ENCODE results near the gene EIF3K.

Gene EIF3K

GRCh38 chr19:38618590-38619360, at the start of gene EIF3K (continued):
- TF ChIP-seq, protein P1, sequence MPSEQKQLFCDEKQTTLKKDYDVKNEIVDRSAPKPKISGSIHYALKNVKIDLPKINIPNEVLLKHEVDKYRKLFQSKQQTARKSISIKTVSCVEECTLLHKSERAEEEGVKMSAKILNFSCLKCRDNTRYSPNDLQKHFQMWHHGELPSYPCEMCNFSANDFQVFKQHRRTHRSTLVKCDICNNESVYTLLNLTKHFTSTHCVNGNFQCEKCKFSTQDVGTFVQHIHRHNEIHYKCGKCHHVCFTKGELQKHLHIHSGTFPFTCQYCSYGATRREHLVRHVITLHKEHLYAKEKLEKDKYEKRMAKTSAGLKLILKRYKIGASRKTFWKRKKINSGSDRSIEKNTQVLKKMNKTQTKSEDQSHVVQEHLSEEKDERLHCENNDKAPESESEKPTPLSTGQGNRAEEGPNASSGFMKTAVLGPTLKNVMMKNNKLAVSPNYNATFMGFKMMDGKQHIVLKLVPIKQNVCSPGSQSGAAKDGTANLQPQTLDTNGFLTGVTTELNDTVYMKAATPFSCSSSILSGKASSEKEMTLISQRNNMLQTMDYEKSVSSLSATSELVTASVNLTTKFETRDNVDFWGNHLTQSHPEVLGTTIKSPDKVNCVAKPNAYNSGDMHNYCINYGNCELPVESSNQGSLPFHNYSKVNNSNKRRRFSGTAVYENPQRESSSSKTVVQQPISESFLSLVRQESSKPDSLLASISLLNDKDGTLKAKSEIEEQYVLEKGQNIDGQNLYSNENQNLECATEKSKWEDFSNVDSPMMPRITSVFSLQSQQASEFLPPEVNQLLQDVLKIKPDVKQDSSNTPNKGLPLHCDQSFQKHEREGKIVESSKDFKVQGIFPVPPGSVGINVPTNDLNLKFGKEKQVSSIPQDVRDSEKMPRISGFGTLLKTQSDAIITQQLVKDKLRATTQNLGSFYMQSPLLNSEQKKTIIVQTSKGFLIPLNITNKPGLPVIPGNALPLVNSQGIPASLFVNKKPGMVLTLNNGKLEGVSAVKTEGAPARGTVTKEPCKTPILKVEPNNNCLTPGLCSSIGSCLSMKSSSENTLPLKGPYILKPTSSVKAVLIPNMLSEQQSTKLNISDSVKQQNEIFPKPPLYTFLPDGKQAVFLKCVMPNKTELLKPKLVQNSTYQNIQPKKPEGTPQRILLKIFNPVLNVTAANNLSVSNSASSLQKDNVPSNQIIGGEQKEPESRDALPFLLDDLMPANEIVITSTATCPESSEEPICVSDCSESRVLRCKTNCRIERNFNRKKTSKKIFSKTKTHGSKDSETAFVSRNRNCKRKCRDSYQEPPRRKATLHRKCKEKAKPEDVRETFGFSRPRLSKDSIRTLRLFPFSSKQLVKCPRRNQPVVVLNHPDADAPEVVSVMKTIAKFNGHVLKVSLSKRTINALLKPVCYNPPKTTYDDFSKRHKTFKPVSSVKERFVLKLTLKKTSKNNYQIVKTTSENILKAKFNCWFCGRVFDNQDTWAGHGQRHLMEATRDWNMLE (tag by site-specific recombination; conservative IDR thresholded peaks at IDR 0.05; ENCODE audit: low read depth): peak; percentile 99
- TF ChIP-seq, protein P2, sequence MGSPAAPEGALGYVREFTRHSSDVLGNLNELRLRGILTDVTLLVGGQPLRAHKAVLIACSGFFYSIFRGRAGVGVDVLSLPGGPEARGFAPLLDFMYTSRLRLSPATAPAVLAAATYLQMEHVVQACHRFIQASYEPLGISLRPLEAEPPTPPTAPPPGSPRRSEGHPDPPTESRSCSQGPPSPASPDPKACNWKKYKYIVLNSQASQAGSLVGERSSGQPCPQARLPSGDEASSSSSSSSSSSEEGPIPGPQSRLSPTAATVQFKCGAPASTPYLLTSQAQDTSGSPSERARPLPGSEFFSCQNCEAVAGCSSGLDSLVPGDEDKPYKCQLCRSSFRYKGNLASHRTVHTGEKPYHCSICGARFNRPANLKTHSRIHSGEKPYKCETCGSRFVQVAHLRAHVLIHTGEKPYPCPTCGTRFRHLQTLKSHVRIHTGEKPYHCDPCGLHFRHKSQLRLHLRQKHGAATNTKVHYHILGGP (tag by site-specific recombination; IDR thresholded peaks at IDR 0.05): no peak
- no peak; the same call in 1 of the 2 replicates for TF ChIP-seq ZNF280D (tag by site-specific recombination; IDR thresholded peaks at IDR 0.05)
- no peak; the same call in none of the 2 replicates for TF ChIP-seq ZBTB20 (tag by site-specific recombination; IDR thresholded peaks at IDR 0.05)
- no peak for TF ChIP-seq ZNF398 (tag by site-specific recombination; IDR thresholded peaks at IDR 0.05)
- TF ChIP-seq ZBTB1 (tag by site-specific recombination; IDR thresholded peaks at IDR 0.05): 0 out of 2 replicates have a peak, but pooled peaks have one; percentile 18
- TF ChIP-seq ZIC2 (tag by site-specific recombination; IDR thresholded peaks at IDR 0.05): peak; percentile 27; the same call in 1 of the 2 replicates
- TF ChIP-seq ZFP41 (tag by site-specific recombination; IDR thresholded peaks at IDR 0.05; ENCODE audit: borderline replicate concordance): no peak
- no peak for TF ChIP-seq ZNF621 (tag by site-specific recombination; IDR thresholded peaks at IDR 0.05)
- TF ChIP-seq ZNF24 (tag by site-specific recombination; IDR thresholded peaks at IDR 0.05): 0 out of 2 replicates have a peak, but pooled peaks have one; percentile 72
- TF ChIP-seq, protein P3, sequence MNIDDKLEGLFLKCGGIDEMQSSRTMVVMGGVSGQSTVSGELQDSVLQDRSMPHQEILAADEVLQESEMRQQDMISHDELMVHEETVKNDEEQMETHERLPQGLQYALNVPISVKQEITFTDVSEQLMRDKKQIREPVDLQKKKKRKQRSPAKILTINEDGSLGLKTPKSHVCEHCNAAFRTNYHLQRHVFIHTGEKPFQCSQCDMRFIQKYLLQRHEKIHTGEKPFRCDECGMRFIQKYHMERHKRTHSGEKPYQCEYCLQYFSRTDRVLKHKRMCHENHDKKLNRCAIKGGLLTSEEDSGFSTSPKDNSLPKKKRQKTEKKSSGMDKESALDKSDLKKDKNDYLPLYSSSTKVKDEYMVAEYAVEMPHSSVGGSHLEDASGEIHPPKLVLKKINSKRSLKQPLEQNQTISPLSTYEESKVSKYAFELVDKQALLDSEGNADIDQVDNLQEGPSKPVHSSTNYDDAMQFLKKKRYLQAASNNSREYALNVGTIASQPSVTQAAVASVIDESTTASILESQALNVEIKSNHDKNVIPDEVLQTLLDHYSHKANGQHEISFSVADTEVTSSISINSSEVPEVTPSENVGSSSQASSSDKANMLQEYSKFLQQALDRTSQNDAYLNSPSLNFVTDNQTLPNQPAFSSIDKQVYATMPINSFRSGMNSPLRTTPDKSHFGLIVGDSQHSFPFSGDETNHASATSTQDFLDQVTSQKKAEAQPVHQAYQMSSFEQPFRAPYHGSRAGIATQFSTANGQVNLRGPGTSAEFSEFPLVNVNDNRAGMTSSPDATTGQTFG (tag by site-specific recombination; IDR thresholded peaks at IDR 0.05; ENCODE audit: borderline replicate concordance): no peak
- TF ChIP-seq ZNF48 (tag by site-specific recombination; IDR thresholded peaks at IDR 0.05): no peak
- TF ChIP-seq, protein P4, sequence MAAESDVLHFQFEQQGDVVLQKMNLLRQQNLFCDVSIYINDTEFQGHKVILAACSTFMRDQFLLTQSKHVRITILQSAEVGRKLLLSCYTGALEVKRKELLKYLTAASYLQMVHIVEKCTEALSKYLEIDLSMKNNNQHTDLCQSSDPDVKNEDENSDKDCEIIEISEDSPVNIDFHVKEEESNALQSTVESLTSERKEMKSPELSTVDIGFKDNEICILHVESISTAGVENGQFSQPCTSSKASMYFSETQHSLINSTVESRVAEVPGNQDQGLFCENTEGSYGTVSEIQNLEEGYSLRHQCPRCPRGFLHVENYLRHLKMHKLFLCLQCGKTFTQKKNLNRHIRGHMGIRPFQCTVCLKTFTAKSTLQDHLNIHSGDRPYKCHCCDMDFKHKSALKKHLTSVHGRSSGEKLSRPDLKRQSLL (tag by site-specific recombination; IDR thresholded peaks at IDR 0.05): peak; percentile 98
- no peak for TF ChIP-seq GLI2 (tag by site-specific recombination; IDR thresholded peaks at IDR 0.05; ENCODE audit: borderline replicate concordance, low read depth)
- TF ChIP-seq ZNF830 (tag by site-specific recombination; IDR thresholded peaks at IDR 0.05; ENCODE audit: low read depth): no peak
- no peak for TF ChIP-seq EGR2 (tag by site-specific recombination; IDR thresholded peaks at IDR 0.05; ENCODE audit: low read depth)
- no peak for TF ChIP-seq ZNF596 (tag by site-specific recombination; IDR thresholded peaks at IDR 0.05)
- TF ChIP-seq BCL11B (tag by site-specific recombination; IDR thresholded peaks at IDR 0.05; ENCODE audit: low read depth): no peak
- TF ChIP-seq ZNF626 (tag by site-specific recombination; IDR thresholded peaks at IDR 0.05): no peak
- TF ChIP-seq OSR2 (tag by site-specific recombination; IDR thresholded peaks at IDR 0.05): peak; percentile 69

Measured in HEK293 (cell line).